ENCODE results near the gene LSM7.
"Not testable (repeated sequence)": the region's sequence is repeated elsewhere in the genome, so short reads cannot be mapped to it uniquely, and the experiment has no call there.

The LSM7 gene

GRCh38 chr19:2354670-2355069 lies 26.3 kb upstream of the LSM7 start:
- DNase-seq: no peak

GRCh38 chr19:2353887-2354592 lies 25.7 kb upstream of the LSM7 start:
- DNase-seq: no peak

GRCh38 chr19:2353159-2353886 lies 24.9 kb upstream of the LSM7 start:
- no peak for DNase-seq

- DNase-seq: no peak
Observed at GRCh38 chr19:2352121-2352520, 23.7 kb upstream of the LSM7 start.

GRCh38 chr19:2351591-2351990 lies 23.2 kb upstream of the LSM7 start:
- no peak for DNase-seq

GRCh38 chr19:2350656-2351055 lies 22.3 kb upstream of the LSM7 start:
- no peak for DNase-seq

GRCh38 chr19:2349818-2350217 lies 21.4 kb upstream of the LSM7 start:
- DNase-seq: not testable (repeated sequence)

GRCh38 chr19:2345794-2346663 lies 17.6 kb upstream of the LSM7 start:
- no peak for DNase-seq

GRCh38 chr19:2345076-2345475 lies 16.7 kb upstream of the LSM7 start:
- no peak for DNase-seq

GRCh38 chr19:2344381-2344870 lies 16.0 kb upstream of the LSM7 start:
- no peak for DNase-seq

GRCh38 chr19:2343289-2343982 lies 15.1 kb upstream of the LSM7 start:
- DNase-seq: no peak

GRCh38 chr19:2342656-2343288 lies 14.4 kb upstream of the LSM7 start:
- no peak for DNase-seq

- DNase-seq: no peak
Observed at GRCh38 chr19:2341982-2342381, 13.6 kb upstream of the LSM7 start.

- no peak for DNase-seq
Observed at GRCh38 chr19:2341244-2341751, 12.9 kb upstream of the LSM7 start.

- no peak for DNase-seq
Observed at GRCh38 chr19:2340496-2341243, 12.3 kb upstream of the LSM7 start.

GRCh38 chr19:2339644-2340310 lies 11.4 kb upstream of the LSM7 start:
- DNase-seq: no peak

- DNase-seq: no peak
Observed at GRCh38 chr19:2338751-2339643, 10.6 kb upstream of the LSM7 start.

GRCh38 chr19:2338055-2338615 lies 9.7 kb upstream of the LSM7 start:
- DNase-seq: no peak

GRCh38 chr19:2337329-2337707 lies 8.9 kb upstream of the LSM7 start:
- DNase-seq: no peak

Data from stimulated activated naive CD4-positive, alpha-beta T cell treated with Interleukin-2 at 50 U/mL for 16 hours (primary cell).